ENCODE results near the gene SLF1.

The SLF1 gene

DNA sequence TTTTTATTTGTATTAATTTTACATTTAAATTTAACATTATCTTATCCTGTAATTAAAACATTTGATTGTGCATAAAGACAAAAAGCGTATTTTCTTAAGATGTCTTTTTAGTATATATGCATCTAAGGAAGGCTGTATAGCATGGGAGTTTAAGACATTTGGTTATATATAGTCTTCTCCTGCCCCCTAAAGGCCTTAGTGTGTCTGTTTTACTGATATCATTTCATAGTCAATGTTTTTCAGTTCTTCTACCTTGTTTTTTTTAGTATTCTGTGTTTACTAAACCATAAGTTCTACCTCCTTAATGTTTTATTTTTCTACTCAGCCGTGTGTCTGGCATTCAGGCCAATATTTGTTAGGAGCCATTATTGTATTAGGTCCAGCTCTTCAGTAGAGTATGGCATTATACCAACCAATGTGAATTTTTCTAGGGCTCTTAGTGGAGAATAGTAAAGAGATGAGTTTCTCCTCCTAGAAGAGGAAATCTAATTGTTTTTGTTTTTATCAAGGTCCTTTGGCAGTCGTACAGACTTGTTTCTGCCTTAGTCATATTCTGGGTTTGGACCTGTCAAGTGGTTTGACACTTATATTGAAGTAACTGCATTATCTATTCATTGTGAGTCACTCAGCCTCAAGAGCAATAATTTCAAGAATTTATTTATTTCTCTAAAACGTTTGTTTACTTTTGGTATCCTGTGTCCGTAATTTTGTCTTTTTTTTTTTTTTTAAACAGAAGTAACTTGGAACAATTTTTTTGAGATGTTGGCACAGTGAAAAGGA, 74.8 kb downstream of the SLF1 start:
- no peak overlapping the region for H3K9ac ChIP-seq (ENCODE audit: low read length)
- H3K4me1 ChIP-seq (ENCODE audit: control insufficient read depth, insufficient read depth, low read length), result peaks cover 32% of the 10 kb centered on the region
- peak; percentile 78 for DNase-seq (ENCODE audit: low read depth)
- H3K9me3 ChIP-seq (ENCODE audit: control insufficient read depth, low read length), result no peaks in the 10 kb centered on the region
- no peaks in the 10 kb centered on the region for H3K27me3 ChIP-seq (replicated peaks; ENCODE audit: control insufficient read depth, insufficient read depth, low read length)
- no peaks in the 10 kb centered on the region for H3K36me3 ChIP-seq (ENCODE audit: control insufficient read depth, insufficient read depth, low read length, severe bottlenecking)
- H3K4me3 ChIP-seq (ENCODE audit: low read length), result peak overlapping the region; percentile 9

DNA sequence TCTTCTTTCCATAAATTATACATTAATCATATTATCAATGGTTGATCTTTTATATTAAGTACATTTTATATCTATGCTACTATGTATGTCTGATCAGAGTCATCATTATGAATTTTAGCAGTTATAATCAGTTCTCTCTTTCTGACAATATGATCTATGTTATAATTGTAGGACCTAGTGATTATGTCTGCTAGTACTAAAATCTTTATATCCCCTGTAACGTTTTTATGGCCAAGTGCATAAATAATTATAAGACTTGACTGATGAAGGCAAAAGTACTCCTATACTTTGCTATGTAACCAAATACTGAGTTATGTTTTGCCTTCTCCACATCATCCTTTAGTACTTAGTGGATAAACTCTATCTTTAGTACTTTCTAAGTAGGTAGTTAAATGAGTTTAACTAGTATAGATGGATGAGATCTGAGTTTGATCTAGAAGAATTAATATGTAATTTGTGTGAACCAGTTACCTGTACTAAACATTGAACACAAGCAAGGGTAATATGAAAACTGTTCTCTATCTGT, 75.4 kb downstream of the SLF1 start:
- Histone ChIP-seq H3K9me3 (ENCODE audit: control insufficient read depth, low read length) (no peaks in the 10 kb centered on the region), H3K27me3 (replicated peaks; ENCODE audit: control insufficient read depth, insufficient read depth, low read length) (no peaks in the 10 kb centered on the region), H3K36me3 (ENCODE audit: control insufficient read depth, insufficient read depth, low read length, severe bottlenecking) (no peaks in the 10 kb centered on the region), H3K4me1 (ENCODE audit: control insufficient read depth, insufficient read depth, low read length) (peaks cover 32% of the 10 kb centered on the region), H3K4me3 (ENCODE audit: low read length) (no peak overlapping the region), H3K9ac (ENCODE audit: low read length) (no peak overlapping the region)
- peak; percentile 2 for DNase-seq (ENCODE audit: low read depth)

DNA sequence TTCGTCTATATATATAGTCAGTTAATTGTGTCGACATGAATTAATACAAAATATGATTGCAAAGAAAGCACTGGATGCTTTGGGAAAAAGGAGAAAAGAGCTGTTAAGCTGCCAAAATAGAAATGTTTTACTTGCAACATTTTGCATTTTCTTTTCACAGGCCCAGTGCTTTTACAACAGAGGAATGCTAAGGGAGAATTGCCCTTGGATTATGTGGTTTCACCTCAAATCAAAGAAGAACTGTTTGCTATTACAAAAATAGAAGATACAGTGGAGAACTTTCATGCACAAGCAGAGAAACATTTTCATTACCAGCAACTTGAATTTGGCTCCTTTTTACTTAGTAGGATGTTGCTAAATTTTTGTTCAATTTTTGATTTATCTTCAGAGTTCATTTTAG, 76.2 kb downstream of the SLF1 start:
- peak; percentile 62 for DNase-seq (ENCODE audit: low read depth)
- Histone ChIP-seq H3K9ac (ENCODE audit: low read length) (no peak overlapping the region), H3K27me3 (replicated peaks; ENCODE audit: control insufficient read depth, insufficient read depth, low read length) (no peaks in the 10 kb centered on the region), H3K9me3 (ENCODE audit: control insufficient read depth, low read length) (no peaks in the 10 kb centered on the region), H3K4me3 (ENCODE audit: low read length) (no peak overlapping the region), H3K4me1 (ENCODE audit: control insufficient read depth, insufficient read depth, low read length) (peaks cover 32% of the 10 kb centered on the region), H3K36me3 (ENCODE audit: control insufficient read depth, insufficient read depth, low read length, severe bottlenecking) (no peaks in the 10 kb centered on the region)

DNA sequence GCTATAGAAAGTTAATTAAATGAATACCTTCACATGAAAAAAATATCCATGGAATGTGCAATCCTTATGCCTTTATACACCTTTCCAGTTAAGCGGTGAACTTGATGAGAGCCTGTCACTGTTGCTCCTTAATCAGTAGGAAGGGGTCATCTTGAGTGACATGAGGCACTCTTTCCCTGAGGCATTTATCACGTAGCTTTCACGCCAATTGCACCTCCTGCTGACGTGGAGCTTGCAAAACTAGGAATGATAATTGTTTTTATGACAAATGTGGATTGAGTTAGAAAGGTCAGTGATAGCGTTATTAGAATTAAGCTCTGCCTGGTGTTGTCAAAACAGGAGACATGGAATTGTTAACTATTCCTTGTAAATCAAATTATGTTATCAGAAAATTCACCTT, 79.7 kb downstream of the SLF1 start:
- H3K4me3 ChIP-seq (ENCODE audit: low read length), result no peak overlapping the region
- peaks cover 19% of the 10 kb centered on the region for H3K4me1 ChIP-seq (ENCODE audit: control insufficient read depth, insufficient read depth, low read length)
- no peak overlapping the region for H3K9ac ChIP-seq (ENCODE audit: low read length)
- peaks cover 13% of the 10 kb centered on the region for H3K36me3 ChIP-seq (ENCODE audit: control insufficient read depth, insufficient read depth, low read length, severe bottlenecking)
- DNase-seq (ENCODE audit: low read depth), result no peak
- no peaks in the 10 kb centered on the region for H3K9me3 ChIP-seq (ENCODE audit: control insufficient read depth, low read length)
- no peaks in the 10 kb centered on the region for H3K27me3 ChIP-seq (replicated peaks; ENCODE audit: control insufficient read depth, insufficient read depth, low read length)

DNA sequence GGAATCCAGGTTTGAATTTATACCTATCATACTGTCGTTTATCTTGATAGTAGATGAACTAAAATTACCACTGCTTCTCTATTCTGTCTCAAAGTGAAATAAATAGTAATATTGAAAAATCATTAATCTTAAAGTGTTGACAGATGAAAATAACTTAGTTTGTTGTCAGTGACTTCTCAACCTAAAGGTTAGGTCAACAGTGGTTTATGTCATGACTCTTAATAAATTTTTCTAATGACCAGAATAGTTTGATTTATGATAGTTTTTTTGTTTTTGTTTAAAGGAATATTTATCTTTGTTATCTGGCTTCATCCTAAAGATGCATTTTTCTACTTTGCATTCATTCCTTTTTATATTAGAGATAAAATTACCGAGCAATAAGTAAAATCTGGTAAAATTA, 81.1 kb downstream of the SLF1 start:
- H3K9ac ChIP-seq (ENCODE audit: low read length), result no peak overlapping the region
- peaks cover 6% of the 10 kb centered on the region for H3K4me1 ChIP-seq (ENCODE audit: control insufficient read depth, insufficient read depth, low read length)
- no peaks in the 10 kb centered on the region for H3K9me3 ChIP-seq (ENCODE audit: control insufficient read depth, low read length)
- H3K4me3 ChIP-seq (ENCODE audit: low read length), result no peak overlapping the region
- no peak for DNase-seq (ENCODE audit: low read depth)
- peaks cover 19% of the 10 kb centered on the region for H3K36me3 ChIP-seq (ENCODE audit: control insufficient read depth, insufficient read depth, low read length, severe bottlenecking)
- H3K27me3 ChIP-seq (replicated peaks; ENCODE audit: control insufficient read depth, insufficient read depth, low read length), result no peaks in the 10 kb centered on the region

DNA sequence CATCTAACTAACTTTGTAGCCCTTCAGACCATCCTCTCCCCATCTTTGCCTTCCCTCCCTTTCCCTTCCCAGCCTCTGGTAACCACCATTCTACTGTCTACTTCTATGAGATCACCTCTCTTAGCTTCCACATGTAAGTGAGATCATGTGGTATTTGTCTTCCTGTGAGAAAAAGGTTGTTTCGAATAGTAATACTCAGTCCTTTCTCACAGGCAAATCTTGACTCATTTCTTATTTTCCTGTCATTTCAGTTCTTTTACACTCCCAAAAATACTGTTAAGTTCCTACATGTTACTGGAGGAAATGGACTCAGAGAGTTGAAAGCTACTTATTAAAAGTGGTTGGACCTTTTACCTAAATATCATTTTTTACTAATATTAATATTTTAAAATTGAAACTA, 82.1 kb downstream of the SLF1 start:
- Histone ChIP-seq H3K9ac (ENCODE audit: low read length) (no peak overlapping the region), H3K4me3 (ENCODE audit: low read length) (no peak overlapping the region), H3K36me3 (ENCODE audit: control insufficient read depth, insufficient read depth, low read length, severe bottlenecking) (peaks cover 19% of the 10 kb centered on the region), H3K9me3 (ENCODE audit: control insufficient read depth, low read length) (no peaks in the 10 kb centered on the region), H3K4me1 (ENCODE audit: control insufficient read depth, insufficient read depth, low read length) (no peaks in the 10 kb centered on the region), H3K27me3 (replicated peaks; ENCODE audit: control insufficient read depth, insufficient read depth, low read length) (no peaks in the 10 kb centered on the region)
- no peak for DNase-seq (ENCODE audit: low read depth)

DNA sequence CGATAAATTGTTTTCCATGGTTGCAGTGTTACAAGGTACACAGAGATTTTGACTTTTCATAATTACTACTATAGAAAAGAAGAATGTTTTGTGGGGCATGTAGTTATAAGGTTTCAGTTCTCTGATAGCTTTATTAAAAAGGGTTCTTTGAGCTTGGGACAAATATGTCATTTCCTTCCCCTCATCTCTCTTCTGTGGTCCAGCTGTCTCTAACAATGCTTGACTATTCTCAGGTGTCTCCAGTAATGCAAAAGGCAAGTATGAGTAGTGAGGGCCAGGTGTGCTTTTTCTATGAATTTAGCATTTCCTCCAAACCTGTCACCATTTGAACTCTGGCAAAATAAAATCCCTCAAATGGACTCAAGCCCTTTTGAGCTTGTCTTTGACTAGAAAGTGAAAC, 84.3 kb downstream of the SLF1 start:
- no peak overlapping the region for H3K4me3 ChIP-seq (ENCODE audit: low read length)
- no peaks in the 10 kb centered on the region for H3K27me3 ChIP-seq (replicated peaks; ENCODE audit: control insufficient read depth, insufficient read depth, low read length)
- no peak for DNase-seq (ENCODE audit: low read depth)
- H3K9me3 ChIP-seq (ENCODE audit: control insufficient read depth, low read length), result no peaks in the 10 kb centered on the region
- peaks cover 26% of the 10 kb centered on the region for H3K36me3 ChIP-seq (ENCODE audit: control insufficient read depth, insufficient read depth, low read length, severe bottlenecking)
- no peaks in the 10 kb centered on the region for H3K4me1 ChIP-seq (ENCODE audit: control insufficient read depth, insufficient read depth, low read length)
- no peak overlapping the region for H3K9ac ChIP-seq (ENCODE audit: low read length)

DNA sequence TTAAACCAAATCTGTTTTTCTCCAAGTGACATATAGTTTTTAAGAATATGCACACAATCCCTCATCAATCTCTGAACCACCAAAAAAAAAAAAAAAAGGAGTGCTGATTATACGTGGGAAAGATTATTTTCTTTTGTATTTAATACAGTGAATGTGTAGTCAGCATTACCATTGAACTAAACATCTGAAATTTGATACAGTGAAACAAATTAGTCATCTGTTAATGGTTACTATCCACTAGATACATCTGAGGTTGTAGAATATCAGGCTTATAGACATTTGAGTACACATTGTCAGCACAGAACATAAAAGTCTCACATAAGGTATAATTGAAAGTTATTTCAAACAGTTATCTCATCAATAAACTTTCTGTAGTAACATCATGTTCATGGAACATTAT, 87.0 kb downstream of the SLF1 start:
- H3K9ac ChIP-seq (ENCODE audit: low read length), result no peak overlapping the region
- H3K4me3 ChIP-seq (ENCODE audit: low read length), result no peak overlapping the region
- no peaks in the 10 kb centered on the region for H3K4me1 ChIP-seq (ENCODE audit: control insufficient read depth, insufficient read depth, low read length)
- no peaks in the 10 kb centered on the region for H3K27me3 ChIP-seq (replicated peaks; ENCODE audit: control insufficient read depth, insufficient read depth, low read length)
- H3K9me3 ChIP-seq (ENCODE audit: control insufficient read depth, low read length), result no peaks in the 10 kb centered on the region
- DNase-seq (ENCODE audit: low read depth), result peak; percentile 54
- peaks cover 41% of the 10 kb centered on the region for H3K36me3 ChIP-seq (ENCODE audit: control insufficient read depth, insufficient read depth, low read length, severe bottlenecking)

DNA sequence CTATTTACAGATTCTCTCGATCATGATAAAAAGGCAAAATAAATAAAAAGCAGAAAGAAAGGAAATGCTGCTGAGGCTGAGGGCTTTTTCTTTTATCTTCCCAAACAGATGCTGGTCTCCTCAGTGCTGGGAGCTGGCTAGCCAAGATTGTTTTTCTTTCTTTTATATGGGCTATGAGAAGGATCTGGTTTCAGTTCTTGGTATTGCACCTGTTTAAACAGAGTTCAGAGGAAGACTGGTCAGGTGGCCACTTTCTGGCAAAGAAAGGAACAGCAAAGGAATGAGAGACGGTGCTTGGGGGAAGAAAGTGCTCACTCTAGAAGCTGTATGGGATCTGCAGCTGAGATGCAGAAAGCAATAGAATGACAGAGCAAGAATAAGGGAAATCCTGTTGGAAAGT, 88.9 kb downstream of the SLF1 start:
- Histone ChIP-seq H3K27me3 (replicated peaks; ENCODE audit: control insufficient read depth, insufficient read depth, low read length) (no peaks in the 10 kb centered on the region), H3K9me3 (ENCODE audit: control insufficient read depth, low read length) (no peaks in the 10 kb centered on the region), H3K4me1 (ENCODE audit: control insufficient read depth, insufficient read depth, low read length) (peaks cover 9% of the 10 kb centered on the region), H3K36me3 (ENCODE audit: control insufficient read depth, insufficient read depth, low read length, severe bottlenecking) (peaks cover 40% of the 10 kb centered on the region), H3K4me3 (ENCODE audit: low read length) (no peak overlapping the region), H3K9ac (ENCODE audit: low read length) (no peak overlapping the region)
- DNase-seq (ENCODE audit: low read depth), result no peak

DNA sequence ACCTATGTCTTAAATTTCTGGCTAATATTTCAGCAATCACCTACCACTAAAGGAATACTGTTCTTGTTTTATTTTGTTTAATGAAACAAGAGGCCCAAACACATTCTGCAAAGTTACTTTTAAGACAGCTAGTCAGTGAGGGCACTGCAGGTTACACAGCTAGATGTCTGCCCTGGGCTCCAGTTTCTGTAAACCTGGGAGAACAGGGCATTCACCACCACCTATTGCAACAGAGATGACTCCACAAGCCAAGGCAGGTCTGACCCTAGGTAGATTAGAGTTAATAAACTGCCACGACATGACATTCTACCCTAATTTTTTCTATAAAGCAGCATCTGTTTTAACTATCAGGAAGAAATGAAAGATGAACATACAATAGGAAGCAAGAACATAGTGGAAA, 90.8 kb downstream of the SLF1 start:
- peaks cover 9% of the 10 kb centered on the region for H3K4me1 ChIP-seq (ENCODE audit: control insufficient read depth, insufficient read depth, low read length)
- H3K36me3 ChIP-seq (ENCODE audit: control insufficient read depth, insufficient read depth, low read length, severe bottlenecking), result peaks cover 29% of the 10 kb centered on the region
- no peaks in the 10 kb centered on the region for H3K9me3 ChIP-seq (ENCODE audit: control insufficient read depth, low read length)
- H3K4me3 ChIP-seq (ENCODE audit: low read length), result no peak overlapping the region
- H3K27me3 ChIP-seq (replicated peaks; ENCODE audit: control insufficient read depth, insufficient read depth, low read length), result no peaks in the 10 kb centered on the region
- DNase-seq (ENCODE audit: low read depth), result no peak
- no peak overlapping the region for H3K9ac ChIP-seq (ENCODE audit: low read length)

DNA sequence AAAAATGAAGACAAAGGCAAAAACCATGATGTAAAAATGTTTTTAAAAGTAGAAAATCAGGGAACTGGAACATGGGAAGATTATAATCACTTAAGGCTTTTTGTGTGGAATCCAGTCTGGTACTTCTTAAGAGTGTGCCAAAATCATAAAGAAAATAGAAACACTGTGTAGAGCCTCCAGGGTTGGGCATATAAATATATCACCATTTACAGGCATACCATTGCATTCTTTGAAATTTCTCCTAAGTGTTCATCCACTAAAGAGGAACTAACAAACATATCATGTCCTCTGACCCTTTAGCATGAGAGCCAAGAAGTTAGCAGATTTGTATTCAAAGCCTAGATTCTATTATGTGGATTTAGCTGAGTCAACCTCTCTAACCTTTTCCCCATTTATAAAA, 93.3 kb downstream of the SLF1 start:
- no peak overlapping the region for H3K4me3 ChIP-seq (ENCODE audit: low read length)
- H3K27me3 ChIP-seq (replicated peaks; ENCODE audit: control insufficient read depth, insufficient read depth, low read length), result no peaks in the 10 kb centered on the region
- H3K9me3 ChIP-seq (ENCODE audit: control insufficient read depth, low read length), result no peaks in the 10 kb centered on the region
- H3K9ac ChIP-seq (ENCODE audit: low read length), result no peak overlapping the region
- DNase-seq (ENCODE audit: low read depth), result peak; percentile 34
- peaks cover 28% of the 10 kb centered on the region for H3K36me3 ChIP-seq (ENCODE audit: control insufficient read depth, insufficient read depth, low read length, severe bottlenecking)
- peaks cover 13% of the 10 kb centered on the region for H3K4me1 ChIP-seq (ENCODE audit: control insufficient read depth, insufficient read depth, low read length)

DNA sequence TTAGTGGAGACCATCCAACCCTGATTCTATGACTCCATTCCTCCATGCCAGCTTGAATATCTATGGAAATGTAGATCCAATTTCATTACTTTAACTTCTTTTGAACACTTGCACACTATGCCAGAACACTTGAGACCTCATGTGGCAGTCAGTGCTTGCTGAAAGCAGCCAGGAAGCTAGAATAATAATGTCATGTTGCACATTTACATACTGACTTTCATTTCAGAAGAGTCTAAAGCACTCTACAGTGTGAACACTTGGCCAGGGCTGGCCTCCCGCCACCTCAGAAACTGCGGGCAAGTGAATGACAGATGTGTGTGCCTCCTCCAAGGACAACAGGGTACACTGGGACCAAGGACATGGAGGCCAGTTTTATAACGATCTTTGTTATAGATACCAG, 97.3 kb downstream of the SLF1 start:
- no peaks in the 10 kb centered on the region for H3K27me3 ChIP-seq (replicated peaks; ENCODE audit: control insufficient read depth, insufficient read depth, low read length)
- peaks cover 13% of the 10 kb centered on the region for H3K4me1 ChIP-seq (ENCODE audit: control insufficient read depth, insufficient read depth, low read length)
- peaks cover 2% of the 10 kb centered on the region for H3K36me3 ChIP-seq (ENCODE audit: control insufficient read depth, insufficient read depth, low read length, severe bottlenecking)
- no peak overlapping the region for H3K9ac ChIP-seq (ENCODE audit: low read length)
- no peaks in the 10 kb centered on the region for H3K9me3 ChIP-seq (ENCODE audit: control insufficient read depth, low read length)
- H3K4me3 ChIP-seq (ENCODE audit: low read length), result no peak overlapping the region
- DNase-seq (ENCODE audit: low read depth), result no peak

Data from adipocyte (in vitro differentiated cells).